Fibroblast of lung (primary cell): ENCODE data around the gene PDZD7. TPM values are rescaled to one million over a fixed set of nuclear protein-coding genes. Genes with fewer than 3 reads are reported as not detected.
A peak's percentile ranks its signal among the peaks of the same experiment; 100 is the strongest.

ENCODE experiments used
- DNase-seq, 2 donors: peaks; one replicate each; pipeline versions ENCODE4 v3.0.0 to v3.0.0-alpha.2; 2010; ENCODE audit warnings: low read depth in 2 of 2
- H2AFZ ChIP-seq: 2 replicates; pipeline ENCODE4 v1.5.1; 2012; ENCODE audit warnings: low read length, control low read depth, inconsistent platforms
- H3K27ac ChIP-seq: 2 replicates; pipeline ENCODE4 v1.5.1; 2011; ENCODE audit warnings: low read length, control low read depth; ENCODE audit not compliant: insufficient read depth
- H3K27me3 ChIP-seq: 2 replicates; pipeline ENCODE4 v1.5.1; 2011; ENCODE audit warnings: mild to moderate bottlenecking, low read length; ENCODE audit not compliant: control insufficient read depth, insufficient read depth
- H3K36me3 ChIP-seq: 2 replicates; pipeline ENCODE4 v1.5.1; 2011; ENCODE audit warnings: low read length; ENCODE audit not compliant: control insufficient read depth, insufficient read depth
- H3K4me1 ChIP-seq: 2 replicates; pipeline ENCODE4 v1.5.1; 2011; ENCODE audit warnings: low read length; ENCODE audit not compliant: control insufficient read depth, insufficient read depth; ENCODE audit errors: extremely low read depth
- H3K4me2 ChIP-seq: 2 replicates; pipeline ENCODE4 v1.5.1; 2011; ENCODE audit warnings: low read length, control low read depth; ENCODE audit not compliant: insufficient read depth; ENCODE audit errors: extremely low read depth
- H3K4me3 ChIP-seq, 4 experiments: fragments of 200-600 bp in 1 of 4; sonication (generic) in 1 of 4; replicated peaks in 1 of 4; 2 replicates each; pipeline ENCODE4 v1.5.1; 2011 to 2016; ENCODE audit warnings: low read length in 4 of 4, low read depth in 3 of 4, mild to moderate bottlenecking in 3 of 4, control low read depth in 2 of 4, inconsistent platforms in 1 of 4, mixed read lengths in 1 of 4; ENCODE audit not compliant: insufficient read depth in 1 of 4; ENCODE audit errors: control extremely low read depth in 1 of 4
- H3K79me2 ChIP-seq: 2 replicates; pipeline ENCODE4 v1.5.1; 2012; ENCODE audit warnings: mild to moderate bottlenecking, low read length, inconsistent platforms; ENCODE audit not compliant: control insufficient read depth, insufficient read depth
- H3K9ac ChIP-seq: 2 replicates; pipeline ENCODE4 v1.5.1; 2011; ENCODE audit warnings: mild to moderate bottlenecking, low read length, control low read depth; ENCODE audit not compliant: insufficient read depth
- H3K9me3 ChIP-seq: 2 replicates; pipeline ENCODE4 v1.5.1; 2012; ENCODE audit warnings: low read depth, low read length; ENCODE audit not compliant: control insufficient read depth, insufficient read depth
- H4K20me1 ChIP-seq: 2 replicates; pipeline ENCODE4 v1.5.1; 2011; ENCODE audit warnings: low read length; ENCODE audit not compliant: control insufficient read depth, insufficient read depth; ENCODE audit errors: extremely low read depth
- CTCF ChIP-seq, 2 donors: IDR thresholded peaks in 1 of 2; conservative IDR thresholded peaks in 1 of 2; 1 replicate in 1 of 2; 2 replicates in 1 of 2; pipeline ENCODE4 v1.5.1; 2011 to 2012; ENCODE audit warnings: low read length in 2 of 2, control low read depth in 1 of 2, inconsistent platforms in 1 of 2, low read depth in 1 of 2, mild to moderate bottlenecking in 1 of 2
- EZH2 ChIP-seq: IDR thresholded peaks from 2 replicates; pipeline ENCODE4 v1.5.1; 2012; ENCODE audit warnings: low read length, control low read depth, mild to moderate bottlenecking; ENCODE audit errors: missing control alignments
- polyA plus RNA-seq, 2 donors: library from polyadenylated mRNA; depleted of rRNA in 1 of 2; stranded (reverse) in 1 of 2; unstranded in 1 of 2; fragments of >200 nt; gene quantifications; 2 replicates each; pipeline ENCODE4 v1.2.1, GENCODE V29; 2011 to 2012; ENCODE audit warnings: missing spikeins in 1 of 2
- total RNA-seq: library from RNA; depleted of rRNA; stranded (reverse); fragments of >200 nt; gene quantifications from 2 replicates; pipeline ENCODE4 v1.2.1, GENCODE V29; 2014

PDZD7 gene
- total and polyA plus RNA-seq, 2 donors (not counting 1 experiment from before 2014, with no cell fraction given): 0.42 to 1.3 TPM

DNA sequence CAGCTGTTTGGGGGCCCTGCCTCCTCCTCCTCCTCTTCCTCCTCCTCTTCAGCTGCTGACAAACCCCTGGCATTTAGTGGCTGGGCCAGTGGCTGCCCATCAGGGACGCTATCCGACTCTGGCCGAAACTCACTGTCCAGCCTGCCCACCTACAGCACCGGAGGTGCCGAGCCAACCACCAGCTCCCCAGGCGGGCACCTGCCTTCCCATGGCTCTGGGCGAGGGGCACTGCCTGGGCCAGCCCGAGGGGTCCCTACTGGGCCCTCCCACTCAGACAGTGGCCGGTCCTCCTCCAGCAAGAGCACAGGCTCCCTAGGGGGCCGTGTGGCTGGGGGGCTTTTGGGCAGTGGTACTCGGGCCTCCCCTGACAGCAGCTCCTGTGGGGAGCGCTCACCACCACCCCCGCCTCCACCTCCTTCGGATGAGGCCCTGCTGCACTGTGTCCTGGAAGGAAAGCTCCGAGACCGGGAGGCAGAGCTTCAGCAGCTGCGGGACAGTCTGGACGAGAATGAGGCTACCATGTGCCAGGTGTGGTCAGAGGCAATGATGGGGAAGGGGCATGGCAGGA lies 27.2 kb downstream of the PDZD7 start:
- H3K36me3 ChIP-seq: peaks cover 46% of the 10 kb centered on the region
- no peak overlapping the region for H2AFZ ChIP-seq
- H3K4me1 ChIP-seq: peaks cover 32% of the 10 kb centered on the region
- H3K27me3 ChIP-seq: no peaks in the 10 kb centered on the region
- H4K20me1 ChIP-seq: peaks cover 2% of the 10 kb centered on the region
- H3K79me2 ChIP-seq: peaks cover 52% of the 10 kb centered on the region
- no peaks in the 10 kb centered on the region for H3K9me3 ChIP-seq
- no peak overlapping the region for H3K27ac ChIP-seq
- no peak for DNase-seq
- H3K4me2 ChIP-seq: no peak overlapping the region
- H3K9ac ChIP-seq: no peak overlapping the region
- no peak overlapping the region for H3K4me3 ChIP-seq
- no peak for TF ChIP-seq CTCF (conservative IDR thresholded peaks at IDR 0.05 in 1 of 2, IDR thresholded peaks at IDR 0.05 in 1 of 2; ENCODE audit: low read depth in 1 of 2, low read length in 2 of 2)
- no peak for TF ChIP-seq EZH2

- Histone ChIP-seq H2AFZ (no peak overlapping the region), H3K9ac (peak overlapping the region; percentile 60), H3K4me1 (peaks cover 32% of the 10 kb centered on the region), H3K27ac (peak overlapping the region; percentile 99), H3K9me3 (no peaks in the 10 kb centered on the region), H3K27me3 (no peaks in the 10 kb centered on the region), H3K4me3 (peak overlapping the region in 2 of 4 experiments; percentile 88 to 98), H3K79me2 (peaks cover 52% of the 10 kb centered on the region), H3K4me2 (peak overlapping the region; percentile 99), H4K20me1 (peaks cover 2% of the 10 kb centered on the region), H3K36me3 (peaks cover 42% of the 10 kb centered on the region)
- DNase-seq: no peak
- TF ChIP-seq EZH2 (no peak), CTCF (conservative IDR thresholded peaks at IDR 0.05 in 1 of 2, IDR thresholded peaks at IDR 0.05 in 1 of 2; ENCODE audit: low read depth in 1 of 2, low read length in 2 of 2) (no peak)
Observed at GRCh38 chr10:101002456-101002855, 28.5 kb downstream of the PDZD7 start.

DNA sequence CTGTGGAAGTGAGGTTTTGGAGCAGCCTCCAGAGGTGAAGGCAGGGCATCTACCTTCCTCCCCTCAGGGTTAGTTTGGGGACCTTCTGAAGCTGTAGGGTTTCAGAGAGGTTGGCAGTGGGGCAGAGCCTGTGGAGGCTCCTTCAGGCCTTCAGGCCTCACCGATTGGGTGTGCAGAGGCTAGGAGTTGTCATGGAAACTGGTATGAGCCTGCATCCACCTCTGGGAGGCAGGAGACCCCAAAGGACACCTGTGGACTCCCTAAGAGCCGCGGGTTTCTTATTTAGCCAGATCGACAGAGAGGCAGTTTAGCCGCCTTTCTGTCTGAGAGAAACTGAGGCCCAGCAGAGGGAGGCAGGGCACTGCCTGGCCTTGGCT lies 29.3 kb downstream of the PDZD7 start:
- Histone ChIP-seq H3K4me1 (peaks cover 27% of the 10 kb centered on the region), H3K27ac (peak overlapping the region; percentile 99), H4K20me1 (peaks cover 2% of the 10 kb centered on the region), H3K4me3 (peak overlapping the region; percentile 48 to 98 (median 89)), H3K9ac (peak overlapping the region; percentile 60), H3K36me3 (peaks cover 36% of the 10 kb centered on the region), H2AFZ (no peak overlapping the region), H3K4me2 (peak overlapping the region; percentile 99), H3K9me3 (no peaks in the 10 kb centered on the region), H3K27me3 (no peaks in the 10 kb centered on the region), H3K79me2 (peaks cover 52% of the 10 kb centered on the region)
- TF ChIP-seq CTCF (conservative IDR thresholded peaks at IDR 0.05 in 1 of 2, IDR thresholded peaks at IDR 0.05 in 1 of 2; ENCODE audit: low read depth in 1 of 2, low read length in 2 of 2) (no peak), EZH2 (no peak)
- no peak for DNase-seq
